Endodermal cell (in vitro differentiated cells): ENCODE results near the gene SPESP1. TPM values are rescaled to one million over a fixed set of nuclear protein-coding genes. Genes with fewer than 3 reads are reported as not detected.
"Not testable (repeated sequence)": the region's sequence is repeated elsewhere in the genome, so short reads cannot be mapped to it uniquely, and the experiment has no call there.

Source experiments
- DNase-seq: peaks from one replicate; pipeline ENCODE4 v3.0.0-alpha.2; 2017
- H3K27ac ChIP-seq: 2 replicates; pipeline ENCODE4 v1.5.1; 2013; ENCODE audit warnings: mild to moderate bottlenecking, low read depth, low read length, moderate library complexity
- H3K27me3 ChIP-seq: 2 replicates; pipeline ENCODE4 v1.6.1; 2013; ENCODE audit warnings: mild to moderate bottlenecking, low read length, moderate library complexity; ENCODE audit not compliant: insufficient read depth, control insufficient read depth, poor library complexity, severe bottlenecking
- H3K36me3 ChIP-seq: 2 replicates; pipeline ENCODE4 v1.7.0; 2013; ENCODE audit warnings: mild to moderate bottlenecking, low read length, moderate library complexity; ENCODE audit not compliant: control insufficient read depth, insufficient read depth
- H3K4me1 ChIP-seq: one replicate; pipeline ENCODE4 v1.7.0; 2013; ENCODE audit warnings: low read length; ENCODE audit not compliant: control insufficient read depth, insufficient read depth
- H3K4me3 ChIP-seq: 2 replicates; pipeline ENCODE4 v1.5.1; 2013; ENCODE audit warnings: mild to moderate bottlenecking, low read length, moderate library complexity
- H3K9ac ChIP-seq: 2 replicates; pipeline ENCODE4 v1.6.1; 2013; ENCODE audit warnings: mild to moderate bottlenecking, low read length, moderate library complexity; ENCODE audit not compliant: poor library complexity, severe bottlenecking; ENCODE audit errors: extremely low read depth
- H3K9me3 ChIP-seq: 2 replicates; pipeline ENCODE4 v1.6.1; 2013; ENCODE audit warnings: mild to moderate bottlenecking, low read length, moderate library complexity; ENCODE audit not compliant: control insufficient read depth
- H3K27ac Mint-ChIP-seq: 2 replicates; pipeline ENCODE4 v1.8.0; 2020; ENCODE audit warnings: mixed read lengths
- H3K27me3 Mint-ChIP-seq: 2 replicates; pipeline ENCODE4 v1.8.0; 2021; ENCODE audit warnings: mild to moderate bottlenecking, mixed read lengths; ENCODE audit not compliant: insufficient read depth
- H3K36me3 Mint-ChIP-seq: 2 replicates; pipeline ENCODE4 v1.8.0; 2020; ENCODE audit warnings: low read depth, mixed read lengths
- H3K4me1 Mint-ChIP-seq: 2 replicates; pipeline ENCODE4 v1.8.0; 2020; ENCODE audit warnings: mixed read lengths
- H3K4me3 Mint-ChIP-seq: 2 replicates; pipeline ENCODE4 v1.8.0; 2020; ENCODE audit warnings: mild to moderate bottlenecking, moderate library complexity, mixed read lengths
- H3K9me3 Mint-ChIP-seq: 2 replicates; pipeline ENCODE4 v1.8.0; 2020; ENCODE audit warnings: mild to moderate bottlenecking, mixed read lengths
- WGBS, 2 experiments: methylation state at CpG; one replicate each; pipeline versions ENCODE4 v1.1.5 to v1.1.7; 2013; ENCODE audit warnings: missing lambda C conversion rate in 2 of 2, mixed read lengths in 1 of 2; ENCODE audit not compliant: insufficient coverage in 1 of 2, insufficient read length in 1 of 2; 5-methylcytosine and 5-hydroxymethylcytosine counted together
- total RNA-seq, 2 donors: library from RNA; stranded (reverse); fragmentation: NEBNext Ultra II Directional in 1 of 2; extraction: Animal tissue kit (Norgen Biotek cat#: 25700) in 1 of 2; gene quantifications; 2 replicates in 1 of 2; 3 replicates in 1 of 2; pipeline ENCODE4 v1.2.1, GENCODE V29; 2021
- TF ChIP-seq, protein P1 (sequence below): fragments of 200-600 bp; sonication (generic); conservative IDR thresholded peaks from 2 replicates; pipeline ENCODE4 v1.5.0; 2021; ENCODE audit warnings: antibody characterized with exemption, mild to moderate bottlenecking

Gene SPESP1
- total RNA-seq, 2 donors from 2014 or later, result not detected

GRCh38 chr15:68958597-68958996 is 28.3 kb downstream of the SPESP1 start:
- WGBS, 2 experiments, result 78 to 81% methylated on average over 1 of the region's 1 CpG
- H3K27ac Mint-ChIP-seq, result no peak overlapping the region
- no peaks in the 10 kb centered on the region for H3K4me1 ChIP-seq
- H3K9ac ChIP-seq, result no peak overlapping the region
- TF ChIP-seq, protein P1, sequence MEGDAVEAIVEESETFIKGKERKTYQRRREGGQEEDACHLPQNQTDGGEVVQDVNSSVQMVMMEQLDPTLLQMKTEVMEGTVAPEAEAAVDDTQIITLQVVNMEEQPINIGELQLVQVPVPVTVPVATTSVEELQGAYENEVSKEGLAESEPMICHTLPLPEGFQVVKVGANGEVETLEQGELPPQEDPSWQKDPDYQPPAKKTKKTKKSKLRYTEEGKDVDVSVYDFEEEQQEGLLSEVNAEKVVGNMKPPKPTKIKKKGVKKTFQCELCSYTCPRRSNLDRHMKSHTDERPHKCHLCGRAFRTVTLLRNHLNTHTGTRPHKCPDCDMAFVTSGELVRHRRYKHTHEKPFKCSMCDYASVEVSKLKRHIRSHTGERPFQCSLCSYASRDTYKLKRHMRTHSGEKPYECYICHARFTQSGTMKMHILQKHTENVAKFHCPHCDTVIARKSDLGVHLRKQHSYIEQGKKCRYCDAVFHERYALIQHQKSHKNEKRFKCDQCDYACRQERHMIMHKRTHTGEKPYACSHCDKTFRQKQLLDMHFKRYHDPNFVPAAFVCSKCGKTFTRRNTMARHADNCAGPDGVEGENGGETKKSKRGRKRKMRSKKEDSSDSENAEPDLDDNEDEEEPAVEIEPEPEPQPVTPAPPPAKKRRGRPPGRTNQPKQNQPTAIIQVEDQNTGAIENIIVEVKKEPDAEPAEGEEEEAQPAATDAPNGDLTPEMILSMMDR, result no peak
- no peaks in the 10 kb centered on the region for H3K36me3 ChIP-seq
- peaks cover 27% of the 10 kb centered on the region for H3K9me3 Mint-ChIP-seq
- no peaks in the 10 kb centered on the region for H3K4me1 Mint-ChIP-seq
- peaks cover 3% of the 10 kb centered on the region for H3K36me3 Mint-ChIP-seq
- H3K4me3 Mint-ChIP-seq, result no peak overlapping the region
- no peak overlapping the region for H3K27ac ChIP-seq
- H3K4me3 ChIP-seq, result no peak overlapping the region
- DNase-seq, result no peak
- no peaks in the 10 kb centered on the region for H3K27me3 ChIP-seq
- peaks cover 4% of the 10 kb centered on the region for H3K9me3 ChIP-seq
- peaks cover 4% of the 10 kb centered on the region for H3K27me3 Mint-ChIP-seq

DNA sequence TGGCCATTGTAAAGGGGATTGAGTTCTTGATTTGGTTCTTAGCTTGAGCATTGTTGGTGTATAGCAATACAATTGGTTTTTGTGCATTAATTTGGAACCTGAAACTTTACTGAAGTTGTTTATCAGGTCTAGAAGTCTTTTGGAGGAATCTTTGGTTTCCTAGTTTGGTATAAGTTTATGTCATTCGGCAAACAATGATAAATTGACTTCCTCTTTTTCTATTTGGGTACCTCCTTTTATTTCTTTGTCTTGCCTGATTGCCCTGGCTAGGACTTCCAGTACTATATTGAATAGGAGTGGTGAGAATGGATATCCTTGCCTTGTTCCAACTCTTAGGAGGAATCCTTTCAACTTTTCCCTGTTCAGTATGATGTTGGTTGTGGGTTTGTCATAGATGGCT is 32.1 kb downstream of the SPESP1 start:
- Mint-ChIP-seq H3K9me3 (peaks cover 53% of the 10 kb centered on the region), H3K4me1 (no peaks in the 10 kb centered on the region), H3K27ac (no peak overlapping the region), H3K27me3 (peaks cover 4% of the 10 kb centered on the region), H3K36me3 (peaks cover 3% of the 10 kb centered on the region), H3K4me3 (no peak overlapping the region)
- no peak for DNase-seq
- TF ChIP-seq, protein P1, result no peak
- no CpG with 5 or more reads among the region's 1 CpG for WGBS, 2 experiments
- Histone ChIP-seq H3K36me3 (no peaks in the 10 kb centered on the region), H3K9ac (no peak overlapping the region), H3K4me3 (no peak overlapping the region), H3K4me1 (no peaks in the 10 kb centered on the region), H3K27me3 (no peaks in the 10 kb centered on the region), H3K9me3 (peaks cover 24% of the 10 kb centered on the region), H3K27ac (no peak overlapping the region)

- H3K27ac ChIP-seq, H3K4me3 ChIP-seq, DNase-seq, H3K27me3 ChIP-seq, H3K9ac ChIP-seq, H3K4me1 Mint-ChIP-seq, H3K36me3 Mint-ChIP-seq, H3K36me3 ChIP-seq, H3K27ac Mint-ChIP-seq, H3K4me3 Mint-ChIP-seq, H3K4me1 ChIP-seq, H3K27me3 Mint-ChIP-seq: not testable (repeated sequence)
- H3K9me3 Mint-ChIP-seq, result peaks cover 62% of the 10 kb centered on the region
- 100% methylated on average over 1 of the region's 7 CpGs; no CpG with 5 or more reads in 1 of the 2 experiments for WGBS, 2 experiments
- H3K9me3 ChIP-seq, result peaks cover 34% of the 10 kb centered on the region
These were observed 33.4 kb downstream of the SPESP1 start for GRCh38 chr15:68963719-68964118.

DNA sequence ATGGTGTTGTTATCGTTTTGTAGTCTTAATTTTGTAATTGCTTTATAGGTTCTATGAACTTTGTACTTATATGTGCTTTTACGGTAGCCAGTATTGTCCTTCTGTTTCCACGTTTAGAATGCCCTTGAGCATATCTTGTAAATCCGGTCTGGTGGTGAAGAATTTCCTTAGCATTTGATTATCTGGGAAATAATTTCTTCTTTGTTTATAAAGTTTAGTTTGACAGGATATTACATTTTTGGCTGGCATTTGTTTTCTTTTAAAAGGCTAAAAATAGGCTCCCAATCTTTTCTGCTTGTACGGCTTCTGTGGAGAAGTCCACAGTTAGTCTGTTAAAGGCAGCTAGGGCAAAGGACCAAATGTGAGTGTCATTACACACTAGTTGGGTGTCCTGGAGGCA is 36.7 kb downstream of the SPESP1 start:
- Mint-ChIP-seq H3K27ac (no peak overlapping the region), H3K27me3 (peaks cover 4% of the 10 kb centered on the region), H3K4me3 (no peak overlapping the region), H3K4me1 (no peaks in the 10 kb centered on the region), H3K36me3 (peaks cover 3% of the 10 kb centered on the region), H3K9me3 (peaks cover 57% of the 10 kb centered on the region)
- no peak overlapping the region for H3K4me3 ChIP-seq
- H3K27ac ChIP-seq, result no peak overlapping the region
- no peak overlapping the region for H3K9ac ChIP-seq
- DNase-seq, result no peak
- WGBS, 2 experiments, result 92 to 93% methylated on average over 4 to 5 of the region's 5 CpGs
- no peaks in the 10 kb centered on the region for H3K4me1 ChIP-seq
- peaks cover 45% of the 10 kb centered on the region for H3K9me3 ChIP-seq
- no peaks in the 10 kb centered on the region for H3K27me3 ChIP-seq
- TF ChIP-seq, protein P1, result no peak
- no peaks in the 10 kb centered on the region for H3K36me3 ChIP-seq
